HG03196 (cell line): Measurements from ENCODE around the gene PTPRM.
A peak's percentile ranks its signal among the peaks of the same experiment; 100 is the strongest.

Experiments
- ATAC-seq: cut with Tn5 transposase; IDR thresholded peaks from one replicate; pipeline ENCODE4 v1.9.1; 2021; ENCODE audit not compliant: unreplicated experiment

The PTPRM gene

GRCh38 chr18:7567474-7568425 lies 634 bp downstream of the PTPRM start:
- ATAC-seq, result peak; percentile 7

- ATAC-seq, result no peak
Measured at GRCh38 chr18:7568426-7568825, 1.3 kb downstream of the PTPRM start.

GRCh38 chr18:7571626-7572025 lies 4.5 kb downstream of the PTPRM start:
- no peak for ATAC-seq

GRCh38 chr18:7572822-7573221 lies 5.7 kb downstream of the PTPRM start:
- no peak for ATAC-seq

GRCh38 chr18:7575465-7576028 lies 8.4 kb downstream of the PTPRM start:
- no peak for ATAC-seq

- no peak for ATAC-seq
Measured at GRCh38 chr18:7576077-7576476, 9.0 kb downstream of the PTPRM start.

- ATAC-seq, result no peak
Measured at GRCh38 chr18:7576685-7577084, 9.6 kb downstream of the PTPRM start.

GRCh38 chr18:7577706-7578105 lies 10.6 kb downstream of the PTPRM start:
- no peak for ATAC-seq

GRCh38 chr18:7579176-7579917 lies 12.2 kb downstream of the PTPRM start:
- ATAC-seq, result no peak

GRCh38 chr18:7579918-7580542 lies 12.9 kb downstream of the PTPRM start:
- ATAC-seq, result no peak

GRCh38 chr18:7584646-7585275 lies 17.6 kb downstream of the PTPRM start:
- no peak for ATAC-seq

GRCh38 chr18:7585276-7585670 lies 18.2 kb downstream of the PTPRM start:
- no peak for ATAC-seq

GRCh38 chr18:7586379-7586778 lies 19.3 kb downstream of the PTPRM start:
- ATAC-seq, result no peak

- no peak for ATAC-seq
Measured at GRCh38 chr18:7590826-7591560, 23.9 kb downstream of the PTPRM start.

GRCh38 chr18:7592305-7593071 lies 25.4 kb downstream of the PTPRM start:
- ATAC-seq, result no peak

- no peak for ATAC-seq
Measured at GRCh38 chr18:7593218-7593819, 26.2 kb downstream of the PTPRM start.

GRCh38 chr18:7596147-7596546 lies 29.0 kb downstream of the PTPRM start:
- no peak for ATAC-seq

- ATAC-seq, result no peak
Measured at GRCh38 chr18:7597500-7597899, 30.4 kb downstream of the PTPRM start.
